ENCODE results near the gene HBP1. TPM values are rescaled to one million over a fixed set of nuclear protein-coding genes. Genes with fewer than 3 reads are reported as not detected.

HBP1 gene
- total RNA-seq, 1 donor from 2014 or later = 39.7 TPM

DNA sequence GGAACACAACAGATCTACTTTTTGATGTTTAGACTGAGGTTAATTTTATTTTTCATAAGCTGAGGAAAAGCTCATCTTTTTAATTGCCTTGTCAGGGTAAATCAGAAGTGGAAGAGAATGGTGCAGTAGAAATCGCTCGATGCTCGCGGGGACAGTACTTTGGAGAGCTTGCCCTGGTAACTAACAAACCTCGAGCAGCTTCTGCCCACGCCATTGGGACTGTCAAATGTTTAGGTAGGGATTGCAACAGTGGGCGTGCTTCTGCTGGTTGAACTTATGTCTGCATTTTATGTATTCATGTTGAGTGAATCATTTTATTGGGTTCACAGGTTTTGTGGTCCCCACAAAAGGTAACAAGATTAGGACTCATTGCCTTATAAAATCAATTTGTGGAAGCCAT is 11.7 kb upstream of the HBP1 start:
- TF ChIP-seq, protein P1, sequence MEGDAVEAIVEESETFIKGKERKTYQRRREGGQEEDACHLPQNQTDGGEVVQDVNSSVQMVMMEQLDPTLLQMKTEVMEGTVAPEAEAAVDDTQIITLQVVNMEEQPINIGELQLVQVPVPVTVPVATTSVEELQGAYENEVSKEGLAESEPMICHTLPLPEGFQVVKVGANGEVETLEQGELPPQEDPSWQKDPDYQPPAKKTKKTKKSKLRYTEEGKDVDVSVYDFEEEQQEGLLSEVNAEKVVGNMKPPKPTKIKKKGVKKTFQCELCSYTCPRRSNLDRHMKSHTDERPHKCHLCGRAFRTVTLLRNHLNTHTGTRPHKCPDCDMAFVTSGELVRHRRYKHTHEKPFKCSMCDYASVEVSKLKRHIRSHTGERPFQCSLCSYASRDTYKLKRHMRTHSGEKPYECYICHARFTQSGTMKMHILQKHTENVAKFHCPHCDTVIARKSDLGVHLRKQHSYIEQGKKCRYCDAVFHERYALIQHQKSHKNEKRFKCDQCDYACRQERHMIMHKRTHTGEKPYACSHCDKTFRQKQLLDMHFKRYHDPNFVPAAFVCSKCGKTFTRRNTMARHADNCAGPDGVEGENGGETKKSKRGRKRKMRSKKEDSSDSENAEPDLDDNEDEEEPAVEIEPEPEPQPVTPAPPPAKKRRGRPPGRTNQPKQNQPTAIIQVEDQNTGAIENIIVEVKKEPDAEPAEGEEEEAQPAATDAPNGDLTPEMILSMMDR (IDR thresholded peaks at IDR 0.05; ENCODE audit: partially characterized antibody, unreplicated experiment) = no peak
- Mint-ChIP-seq H3K4me1 (ENCODE audit: low read depth, unreplicated experiment) (peaks cover 1% of the 10 kb centered on the region), H3K36me3 (ENCODE audit: unreplicated experiment) (no peaks in the 10 kb centered on the region)

DNA sequence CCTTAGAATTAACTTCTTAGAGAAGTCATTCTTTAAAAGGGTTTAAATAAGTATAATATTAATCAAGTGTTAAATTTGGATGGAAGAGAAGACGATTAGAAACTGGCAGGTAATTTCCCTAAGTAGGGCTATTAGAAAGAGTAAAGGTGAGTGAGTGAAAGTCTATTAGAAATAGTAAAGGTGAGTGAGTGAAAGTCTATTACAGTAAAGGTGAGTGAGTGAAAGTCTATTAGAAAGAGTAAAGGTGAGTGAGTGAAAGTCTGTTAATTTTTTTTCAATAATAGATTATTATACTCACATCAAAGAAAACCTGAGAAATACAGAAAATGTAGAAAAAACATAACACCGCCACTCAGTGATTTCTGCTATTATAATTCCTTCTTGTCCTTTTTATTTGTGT is 10.8 kb upstream of the HBP1 start:
- no peaks in the 10 kb centered on the region for H3K36me3 Mint-ChIP-seq (ENCODE audit: unreplicated experiment)
- no peak for DNase-seq
- TF ChIP-seq, protein P1 (IDR thresholded peaks at IDR 0.05; ENCODE audit: partially characterized antibody, unreplicated experiment) = no peak
- H3K27me3 Mint-ChIP-seq (ENCODE audit: unreplicated experiment) = no peaks in the 10 kb centered on the region
- peaks cover 1% of the 10 kb centered on the region for H3K4me1 Mint-ChIP-seq (ENCODE audit: low read depth, unreplicated experiment)
- H3K27ac Mint-ChIP-seq (ENCODE audit: unreplicated experiment) = no peak overlapping the region
- H3K4me3 Mint-ChIP-seq (ENCODE audit: unreplicated experiment) = no peak overlapping the region
- peaks cover 3% of the 10 kb centered on the region for H3K9me3 Mint-ChIP-seq (ENCODE audit: unreplicated experiment)

More for the DNA sequence above, 11.7 kb upstream of the HBP1 start:
- Mint-ChIP-seq H3K4me3 (ENCODE audit: unreplicated experiment) (no peak overlapping the region), H3K27me3 (ENCODE audit: unreplicated experiment) (no peaks in the 10 kb centered on the region), H3K27ac (ENCODE audit: unreplicated experiment) (no peak overlapping the region), H3K9me3 (ENCODE audit: unreplicated experiment) (peaks cover 3% of the 10 kb centered on the region)
- DNase-seq = no peak

DNA sequence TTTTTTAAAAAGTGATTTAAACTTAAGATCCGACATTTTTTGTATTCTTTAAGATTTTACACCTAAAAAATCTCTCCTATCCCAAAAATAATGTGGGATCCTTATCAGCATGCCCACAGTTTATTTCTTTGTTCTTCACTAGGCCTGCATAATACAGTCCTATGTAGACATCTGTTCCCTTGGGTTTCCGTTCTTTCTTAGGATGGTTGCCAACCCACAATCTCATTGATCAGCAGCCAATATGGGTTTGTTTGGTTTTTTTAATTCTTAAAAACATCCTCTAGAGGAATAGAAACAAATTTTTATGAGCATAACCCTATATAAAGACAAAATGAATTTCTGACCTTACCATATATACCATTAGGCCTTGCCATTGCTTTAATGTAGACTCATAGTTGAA is 8.4 kb upstream of the HBP1 start:
- no peak for DNase-seq
- TF ChIP-seq, protein P1 (IDR thresholded peaks at IDR 0.05; ENCODE audit: partially characterized antibody, unreplicated experiment) = no peak
- H3K27me3 Mint-ChIP-seq (ENCODE audit: unreplicated experiment) = no peaks in the 10 kb centered on the region
- peaks cover 3% of the 10 kb centered on the region for H3K9me3 Mint-ChIP-seq (ENCODE audit: unreplicated experiment)
- peaks cover 1% of the 10 kb centered on the region for H3K4me1 Mint-ChIP-seq (ENCODE audit: low read depth, unreplicated experiment)
- no peak overlapping the region for H3K4me3 Mint-ChIP-seq (ENCODE audit: unreplicated experiment)
- H3K27ac Mint-ChIP-seq (ENCODE audit: unreplicated experiment) = no peak overlapping the region
- H3K36me3 Mint-ChIP-seq (ENCODE audit: unreplicated experiment) = no peaks in the 10 kb centered on the region

DNA sequence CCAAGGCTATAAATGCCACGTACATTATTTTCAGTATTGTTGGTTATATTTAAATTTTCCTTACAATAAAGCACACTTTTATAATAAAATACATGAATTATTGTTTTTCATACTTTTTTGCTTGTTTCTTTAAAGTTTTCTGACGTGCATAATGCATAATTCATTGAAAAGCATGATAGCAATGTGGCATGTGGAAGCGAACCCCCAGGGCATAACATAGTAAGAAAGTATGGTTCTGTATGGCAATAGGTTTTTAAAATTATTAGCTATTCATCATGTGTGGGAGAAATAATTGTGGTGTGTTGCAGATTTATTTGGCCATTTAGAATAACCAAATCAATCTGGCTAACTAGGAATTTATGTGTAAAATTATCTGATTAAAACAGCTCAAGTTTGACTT is 7.4 kb upstream of the HBP1 start:
- Mint-ChIP-seq H3K36me3 (ENCODE audit: unreplicated experiment) (no peaks in the 10 kb centered on the region), H3K27ac (ENCODE audit: unreplicated experiment) (no peak overlapping the region), H3K4me1 (ENCODE audit: low read depth, unreplicated experiment) (peaks cover 1% of the 10 kb centered on the region), H3K4me3 (ENCODE audit: unreplicated experiment) (no peak overlapping the region), H3K9me3 (ENCODE audit: unreplicated experiment) (no peaks in the 10 kb centered on the region), H3K27me3 (ENCODE audit: unreplicated experiment) (no peaks in the 10 kb centered on the region)
- no peak for DNase-seq
- TF ChIP-seq, protein P1 (IDR thresholded peaks at IDR 0.05; ENCODE audit: partially characterized antibody, unreplicated experiment) = no peak

DNA sequence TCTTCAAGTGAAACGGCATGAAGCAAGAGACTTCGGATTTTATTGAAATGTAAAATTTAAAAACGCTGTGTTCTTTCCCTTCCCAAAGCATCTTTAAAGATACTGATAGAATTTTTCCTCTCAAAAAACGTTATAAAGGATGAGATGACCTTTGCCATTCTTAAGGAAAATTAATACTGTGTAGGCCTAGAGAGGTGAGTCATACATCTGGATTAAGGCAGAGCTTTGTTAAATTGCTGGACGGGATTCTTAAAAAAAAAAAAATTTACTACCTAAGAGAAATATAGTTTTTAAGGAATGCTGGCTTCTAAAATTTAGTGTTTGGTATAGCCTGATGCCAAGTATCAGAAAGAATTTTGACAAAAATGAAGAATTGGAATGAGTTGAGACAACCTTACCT is 6.3 kb upstream of the HBP1 start:
- peaks cover 3% of the 10 kb centered on the region for H3K9me3 Mint-ChIP-seq (ENCODE audit: unreplicated experiment)
- no peak for DNase-seq
- no peak overlapping the region for H3K27ac Mint-ChIP-seq (ENCODE audit: unreplicated experiment)
- H3K27me3 Mint-ChIP-seq (ENCODE audit: unreplicated experiment) = no peaks in the 10 kb centered on the region
- TF ChIP-seq, protein P1 (IDR thresholded peaks at IDR 0.05; ENCODE audit: partially characterized antibody, unreplicated experiment) = no peak
- H3K36me3 Mint-ChIP-seq (ENCODE audit: unreplicated experiment) = no peaks in the 10 kb centered on the region
- H3K4me1 Mint-ChIP-seq (ENCODE audit: low read depth, unreplicated experiment) = peaks cover 4% of the 10 kb centered on the region
- H3K4me3 Mint-ChIP-seq (ENCODE audit: unreplicated experiment) = no peak overlapping the region

All from glutamatergic neuron (in vitro differentiated cells).